CD4-positive, alpha-beta T cell treated with Interferon gamma for 1 hour (primary cell): Measurements from ENCODE around the gene HPN.
"Not testable (repeated sequence)": the region's sequence is repeated elsewhere in the genome, so short reads cannot be mapped to it uniquely, and the experiment has no call there.

Experiments
- DNase-seq: peaks from one replicate; pipeline ENCODE4 v3.0.0-alpha.2; 2020

HPN gene

GRCh38 chr19:35028600-35028885 is 13.0 kb upstream of the HPN start:
- DNase-seq = not testable (repeated sequence)

GRCh38 chr19:35029275-35029736 is 12.2 kb upstream of the HPN start:
- not testable (repeated sequence) for DNase-seq

- DNase-seq = no peak
Measured at GRCh38 chr19:35029737-35030256, 11.7 kb upstream of the HPN start.

GRCh38 chr19:35030257-35031071 is 11.1 kb upstream of the HPN start, which contains the start of gene SCN1B:
SCN1B (plus strand) TSS chr19:35030470; CDS start chr19:35030821, 351 bp downstream.
- DNase-seq = peak; percentile 47

GRCh38 chr19:35031072-35031881 is 10.2 kb upstream of the HPN start:
- no peak for DNase-seq

- no peak for DNase-seq
Measured at GRCh38 chr19:35032356-35032865, 9.1 kb upstream of the HPN start.

GRCh38 chr19:35033067-35034004 is 8.2 kb upstream of the HPN start:
- DNase-seq = no peak

- DNase-seq = no peak
Measured at GRCh38 chr19:35034005-35034502, 7.5 kb upstream of the HPN start.

GRCh38 chr19:35034588-35035382 is 6.7 kb upstream of the HPN start:
- no peak for DNase-seq

- no peak for DNase-seq
Measured at GRCh38 chr19:35037716-35038622, 3.6 kb upstream of the HPN start.

GRCh38 chr19:35038623-35039512 is 2.7 kb upstream of the HPN start:
- peak; percentile 12 for DNase-seq

- no peak for DNase-seq
Measured at GRCh38 chr19:35039881-35040825, 1.4 kb upstream of the HPN start.

GRCh38 chr19:35040826-35041547 is 534 bp upstream of the HPN start:
- peak; percentile 58 for DNase-seq

GRCh38 chr19:35042056-35042730 is 672 bp downstream of the HPN start:
- DNase-seq = no peak

- DNase-seq = no peak
Measured at GRCh38 chr19:35042954-35043604, 1.6 kb downstream of the HPN start.

- DNase-seq = no peak
Measured at GRCh38 chr19:35043906-35044305, 2.4 kb downstream of the HPN start.
